IMR-90 (cell line): Measurements from ENCODE around the gene PIAS2. TPM values are rescaled to one million over a fixed set of nuclear protein-coding genes. Genes with fewer than 3 reads are reported as not detected.

Experiments used
- ATAC-seq: fragments of 200-7000 bp; cut with Tn5 transposase; 2 replicates; pipeline ENCODE4 v1.9.1; 2020; ENCODE audit warnings: low read depth, mild to moderate bottlenecking, moderate library complexity
- BruUV-seq: library from RNA; stranded (reverse); fragments of 400-500 nt; replicated peaks from 2 replicates; lab custom pipeline; 2021; lab: Mats Ljungman, UMichigan
- CTCF ChIA-PET: fragments of 300-600 bp; formaldehyde crosslinking; extraction: SDS; loops from one replicate; lab custom pipeline; 2021; ENCODE audit warnings: antibody characterized with exemption; lab: Yijun Ruan, JAX
- POLR2A ChIA-PET: fragments of 300-600 bp; sonication (Branson Sonifier 250); formaldehyde crosslinking; loops from one replicate; lab custom pipeline; 2022; ENCODE audit warnings: antibody characterized with exemption; ENCODE audit not compliant: unreplicated experiment; lab: Charles Lee
- DNase-seq: peaks from one replicate; pipeline ENCODE4 v3.0.0; 2013
- H2AFZ ChIP-seq: replicated peaks from 2 replicates; pipeline ENCODE3; 2013; ENCODE audit warnings: low read length, mild to moderate bottlenecking; ENCODE audit not compliant: poor library complexity
- H2AK5ac ChIP-seq: 2 replicates; pipeline ENCODE4 v1.6.1; 2013; ENCODE audit warnings: low read depth, low read length, inconsistent platforms
- H2AK9ac ChIP-seq: replicated peaks from 2 replicates; pipeline ENCODE3; 2013; ENCODE audit warnings: mild to moderate bottlenecking, low read depth, low read length, moderate library complexity; ENCODE audit not compliant: poor library complexity
- H2BK120ac ChIP-seq: 2 replicates; pipeline ENCODE4 v1.6.1; 2013; ENCODE audit warnings: low read depth, low read length, inconsistent platforms
- H2BK15ac ChIP-seq: 3 replicates; pipeline ENCODE4 v1.6.1; 2013; ENCODE audit warnings: low read depth, low read length, inconsistent platforms
- H2BK20ac ChIP-seq: 2 replicates; pipeline ENCODE4 v1.6.1; 2013; ENCODE audit warnings: low read depth, mild to moderate bottlenecking, inconsistent platforms, low read length, moderate library complexity
- H2BK5ac ChIP-seq: 2 replicates; pipeline ENCODE4 v1.6.1; 2013; ENCODE audit warnings: mild to moderate bottlenecking, low read depth, low read length, inconsistent platforms; ENCODE audit not compliant: poor library complexity, severe bottlenecking
- H3K14ac ChIP-seq: replicated peaks from 2 replicates; pipeline ENCODE4 v1.6.1; 2013; ENCODE audit warnings: low read depth, low read length, inconsistent platforms
- H3K18ac ChIP-seq: 2 replicates; pipeline ENCODE4 v1.6.1; 2013; ENCODE audit warnings: low read depth, low read length, control low read depth
- H3K23ac ChIP-seq: 2 replicates; pipeline ENCODE4 v1.6.1; 2013; ENCODE audit warnings: low read depth, low read length, inconsistent platforms
- H3K27ac ChIP-seq: 2 replicates; pipeline ENCODE4 v1.5.1; 2013; ENCODE audit warnings: mild to moderate bottlenecking, control low read depth, low read length; ENCODE audit not compliant: insufficient read depth
- H3K27me3 ChIP-seq: 2 replicates; pipeline ENCODE4 v1.6.1; 2013; ENCODE audit warnings: low read length; ENCODE audit not compliant: control insufficient read depth, insufficient read depth
- H3K36me3 ChIP-seq: 2 replicates; pipeline ENCODE4 v1.6.1; 2013; ENCODE audit warnings: low read length, mixed read lengths; ENCODE audit not compliant: control insufficient read depth, insufficient read depth
- H3K4ac ChIP-seq: 2 replicates; pipeline ENCODE4 v1.6.1; 2013; ENCODE audit warnings: low read depth, low read length, inconsistent platforms
- H3K4me1 ChIP-seq: 2 replicates; pipeline ENCODE4 v1.6.1; 2013; ENCODE audit warnings: low read length, mixed read lengths; ENCODE audit not compliant: control insufficient read depth, insufficient read depth
- H3K4me2 ChIP-seq: 2 replicates; pipeline ENCODE4 v1.6.1; 2013; ENCODE audit warnings: low read depth, mild to moderate bottlenecking, control low read depth, low read length, moderate library complexity
- H3K4me3 ChIP-seq: 2 replicates; pipeline ENCODE4 v1.5.1; 2013; ENCODE audit warnings: low read depth, mild to moderate bottlenecking, control low read depth, low read length, moderate library complexity; ENCODE audit not compliant: insufficient read depth
- H3K56ac ChIP-seq: 2 replicates; pipeline ENCODE4 v1.6.1; 2013; ENCODE audit warnings: low read length, inconsistent platforms; ENCODE audit not compliant: insufficient read depth; ENCODE audit errors: extremely low read depth
- H3K79me1 ChIP-seq, 2 experiments: 2 replicates each; pipeline ENCODE4 v1.6.1; 2013; ENCODE audit warnings: low read length in 2 of 2, inconsistent platforms in 1 of 2, low read depth in 1 of 2
- H3K9ac ChIP-seq: 2 replicates; pipeline ENCODE4 v1.6.1; 2013; ENCODE audit warnings: low read depth, low read length, control low read depth
- H3K9me1 ChIP-seq: 2 replicates; pipeline ENCODE4 v1.6.1; 2013; ENCODE audit warnings: low read length, inconsistent platforms; ENCODE audit not compliant: insufficient read depth
- H3K9me3 ChIP-seq: 2 replicates; pipeline ENCODE4 v1.6.1; 2013; ENCODE audit warnings: low read length; ENCODE audit not compliant: control insufficient read depth, insufficient read depth
- H4K20me1 ChIP-seq: 2 replicates; pipeline ENCODE4 v1.6.1; 2013; ENCODE audit warnings: low read length, inconsistent platforms; ENCODE audit not compliant: insufficient read depth
- H4K5ac ChIP-seq: 2 replicates; pipeline ENCODE4 v1.6.1; 2013; ENCODE audit warnings: mild to moderate bottlenecking, low read depth, low read length, control low read depth
- H4K8ac ChIP-seq, 2 experiments: 2 replicates each; pipeline ENCODE4 v1.6.1; 2013; ENCODE audit warnings: low read depth in 2 of 2, low read length in 2 of 2, control low read depth in 1 of 2, inconsistent platforms in 1 of 2
- H4K91ac ChIP-seq: 2 replicates; pipeline ENCODE4 v1.6.1; 2013; ENCODE audit warnings: low read depth, low read length, inconsistent platforms; ENCODE audit not compliant: insufficient read depth
- CHD1 ChIP-seq: IDR thresholded peaks from 2 replicates; pipeline ENCODE4 v1.6.1; 2012; ENCODE audit warnings: low read depth, low read length, improper control_type of control experiment
- MAFK ChIP-seq: IDR thresholded peaks from 2 replicates; pipeline ENCODE4 v1.6.1; 2012; ENCODE audit warnings: low read depth, low read length, improper control_type of control experiment
- NFE2L2 ChIP-seq: fragments of 150-350 bp; IDR thresholded peaks from 2 replicates; pipeline ENCODE4 v1.6.1; 2016; ENCODE audit warnings: low read depth, mild to moderate bottlenecking, low read length
- POLR2A ChIP-seq: IDR thresholded peaks from 2 replicates; pipeline ENCODE4 v1.6.1; 2012; ENCODE audit warnings: mild to moderate bottlenecking, low read depth, low read length
- RFX5 ChIP-seq: IDR thresholded peaks from 2 replicates; pipeline ENCODE4 v1.8.0; 2012; ENCODE audit warnings: low read depth, mild to moderate bottlenecking, low read length, moderate library complexity
- dilution Hi-C: fragments of 300-500 bp; cut with HindIII; formaldehyde crosslinking; loops from one replicate; pipeline ENCODE4 v1.14.3; 2018; ENCODE audit warnings: low sequenced_read_pairs; ENCODE audit not compliant: unreplicated experiment
- in situ Hi-C: fragments of 300-500 bp; cut with MboI; formaldehyde crosslinking; loops from 3 replicates; pipeline ENCODE4 v1.14.3; 2019; ENCODE audit warnings: low sequenced_read_pairs, inconsistent platforms, mixed read lengths
- intact Hi-C: fragments of 100-400 bp; cut with micrococcal nuclease; formaldehyde crosslinking; loops from 2 replicates; pipeline ENCODE4 v1.10.0; 2022
- polyA plus RNA-seq, 3 experiments: library from polyadenylated mRNA; depleted of rRNA; stranded (reverse); fragments of >200 nt; gene quantifications; 2 replicates each; pipeline ENCODE4 v1.2.3, GENCODE V29; 2012; ENCODE audit warnings: low replicate concordance in 1 of 3
- total RNA-seq: library from RNA; depleted of rRNA; stranded (reverse); fragments of >200 nt; gene quantifications from 2 replicates; pipeline ENCODE4 v1.2.3, GENCODE V29; 2012
- TF ChIP-seq, protein P1 (sequence below): fragments of 150-350 bp; IDR thresholded peaks from 2 replicates; pipeline ENCODE4 v1.6.1; 2016; ENCODE audit warnings: low read depth, mild to moderate bottlenecking, low read length, moderate library complexity, borderline replicate concordance
- TF ChIP-seq, protein P2 (sequence below): conservative IDR thresholded peaks from 2 replicates; pipeline ENCODE4 v1.5.1; 2012; ENCODE audit warnings: mild to moderate bottlenecking, low read depth, low read length, improper control_type of control experiment

The PIAS2 gene
- total and polyA plus RNA-seq, 2 of the 4 experiments (the other 2 are of a cell fraction) = 15.1 to 28.9 TPM

DNA sequence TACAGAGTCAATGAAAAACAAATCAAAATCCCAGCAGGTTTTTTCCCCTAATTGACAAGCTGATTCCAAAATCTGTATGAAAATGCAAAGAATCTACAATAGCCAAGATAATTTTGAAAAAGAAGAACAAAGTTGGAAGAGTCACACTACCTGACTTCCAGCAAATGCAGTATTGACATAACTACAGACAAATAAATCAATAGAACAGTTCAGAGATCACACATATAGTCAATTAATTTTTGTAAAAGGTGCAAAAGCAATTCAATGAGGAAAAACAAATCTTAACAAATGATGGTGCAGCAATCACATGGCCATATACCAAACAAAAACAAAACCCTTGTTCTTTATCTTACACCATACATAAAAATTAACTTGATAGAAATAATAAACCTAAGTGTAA, 85.9 kb downstream of the PIAS2 start:
- CTCF ChIA-PET = no interaction called here
- DNase-seq (no peak), ATAC-seq (no peak)
- Histone ChIP-seq H2AFZ (no peak overlapping the region), H3K56ac (no peak overlapping the region), H3K23ac (no peak overlapping the region), H3K4me2 (no peak overlapping the region), H2BK20ac (no peak overlapping the region), H3K79me1 (0 out of 4 replicates have a peak, but pooled peaks cover 0 to 5% of the 10 kb centered on the region in 2 experiments), H3K4ac (no peak overlapping the region), H3K4me1 (no peaks in the 10 kb centered on the region), H4K20me1 (no peaks in the 10 kb centered on the region), H3K9me3 (no peaks in the 10 kb centered on the region), H2BK5ac (no peak overlapping the region), H3K18ac (no peak overlapping the region), H2BK15ac (no peak overlapping the region), H3K9ac (no peak overlapping the region), H3K14ac (no peak overlapping the region), H3K9me1 (0 out of 2 replicates have a peak, but pooled peaks cover 4% of the 10 kb centered on the region), H3K27me3 (no peaks in the 10 kb centered on the region), H3K27ac (no peak overlapping the region), H4K91ac (no peak overlapping the region), H2AK9ac (no peak overlapping the region), H2BK120ac (no peak overlapping the region), H4K5ac (no peak overlapping the region), H2AK5ac (no peak overlapping the region), H3K4me3 (no peak overlapping the region), H4K8ac (no peak overlapping the region), H3K36me3 (peaks cover 3% of the 10 kb centered on the region)
- POLR2A ChIA-PET = no interaction called here
- TF ChIP-seq, protein P1, sequence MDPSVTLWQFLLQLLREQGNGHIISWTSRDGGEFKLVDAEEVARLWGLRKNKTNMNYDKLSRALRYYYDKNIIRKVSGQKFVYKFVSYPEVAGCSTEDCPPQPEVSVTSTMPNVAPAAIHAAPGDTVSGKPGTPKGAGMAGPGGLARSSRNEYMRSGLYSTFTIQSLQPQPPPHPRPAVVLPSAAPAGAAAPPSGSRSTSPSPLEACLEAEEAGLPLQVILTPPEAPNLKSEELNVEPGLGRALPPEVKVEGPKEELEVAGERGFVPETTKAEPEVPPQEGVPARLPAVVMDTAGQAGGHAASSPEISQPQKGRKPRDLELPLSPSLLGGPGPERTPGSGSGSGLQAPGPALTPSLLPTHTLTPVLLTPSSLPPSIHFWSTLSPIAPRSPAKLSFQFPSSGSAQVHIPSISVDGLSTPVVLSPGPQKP = no peak
- TF ChIP-seq POLR2A = no peak
- no peak for TF ChIP-seq MAFK
- no peak for TF ChIP-seq CHD1
- TF ChIP-seq, protein P2, sequence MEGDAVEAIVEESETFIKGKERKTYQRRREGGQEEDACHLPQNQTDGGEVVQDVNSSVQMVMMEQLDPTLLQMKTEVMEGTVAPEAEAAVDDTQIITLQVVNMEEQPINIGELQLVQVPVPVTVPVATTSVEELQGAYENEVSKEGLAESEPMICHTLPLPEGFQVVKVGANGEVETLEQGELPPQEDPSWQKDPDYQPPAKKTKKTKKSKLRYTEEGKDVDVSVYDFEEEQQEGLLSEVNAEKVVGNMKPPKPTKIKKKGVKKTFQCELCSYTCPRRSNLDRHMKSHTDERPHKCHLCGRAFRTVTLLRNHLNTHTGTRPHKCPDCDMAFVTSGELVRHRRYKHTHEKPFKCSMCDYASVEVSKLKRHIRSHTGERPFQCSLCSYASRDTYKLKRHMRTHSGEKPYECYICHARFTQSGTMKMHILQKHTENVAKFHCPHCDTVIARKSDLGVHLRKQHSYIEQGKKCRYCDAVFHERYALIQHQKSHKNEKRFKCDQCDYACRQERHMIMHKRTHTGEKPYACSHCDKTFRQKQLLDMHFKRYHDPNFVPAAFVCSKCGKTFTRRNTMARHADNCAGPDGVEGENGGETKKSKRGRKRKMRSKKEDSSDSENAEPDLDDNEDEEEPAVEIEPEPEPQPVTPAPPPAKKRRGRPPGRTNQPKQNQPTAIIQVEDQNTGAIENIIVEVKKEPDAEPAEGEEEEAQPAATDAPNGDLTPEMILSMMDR = no peak
- no peak for TF ChIP-seq NFE2L2
- no peak for TF ChIP-seq RFX5
- no TSS peak for BruUV-seq
- intact Hi-C loops (no loop called here), in situ Hi-C loops (no loop called here), dilution Hi-C loops (no loop called here)
